PC-9 (cell line): Measurements from ENCODE around the gene CTNNBL1.

Source experiments
- EZH2 ChIP-seq: fragments of 200-600 bp; sonication (generic); IDR thresholded peaks from 2 replicates; pipeline ENCODE4 v1.8.0; 2017; ENCODE audit warnings: antibody characterized with exemption, low read depth
- TF ChIP-seq, protein P1 (sequence below): fragments of 200-600 bp; sonication (generic); conservative IDR thresholded peaks from 2 replicates; pipeline ENCODE4 v1.6.1; 2017; ENCODE audit warnings: mixed run types, antibody characterized with exemption, mild to moderate bottlenecking, moderate library complexity

DNA sequence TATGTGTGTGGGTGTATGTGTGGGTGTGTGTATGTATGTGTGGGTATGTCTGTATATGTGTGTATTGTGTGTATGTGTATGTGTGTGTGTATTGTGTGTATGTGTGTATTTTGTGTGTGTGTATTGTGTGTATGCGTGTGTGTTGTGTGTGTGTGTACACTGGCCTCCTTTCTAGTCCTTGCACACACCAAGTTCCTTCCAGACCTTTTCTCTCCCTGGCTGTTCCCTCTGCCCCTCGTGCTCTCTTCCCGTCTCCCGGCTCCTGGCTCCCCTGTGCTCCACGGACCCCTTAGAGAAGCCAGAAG, 220.5 kb downstream of the CTNNBL1 start:
- TF ChIP-seq, protein P1, sequence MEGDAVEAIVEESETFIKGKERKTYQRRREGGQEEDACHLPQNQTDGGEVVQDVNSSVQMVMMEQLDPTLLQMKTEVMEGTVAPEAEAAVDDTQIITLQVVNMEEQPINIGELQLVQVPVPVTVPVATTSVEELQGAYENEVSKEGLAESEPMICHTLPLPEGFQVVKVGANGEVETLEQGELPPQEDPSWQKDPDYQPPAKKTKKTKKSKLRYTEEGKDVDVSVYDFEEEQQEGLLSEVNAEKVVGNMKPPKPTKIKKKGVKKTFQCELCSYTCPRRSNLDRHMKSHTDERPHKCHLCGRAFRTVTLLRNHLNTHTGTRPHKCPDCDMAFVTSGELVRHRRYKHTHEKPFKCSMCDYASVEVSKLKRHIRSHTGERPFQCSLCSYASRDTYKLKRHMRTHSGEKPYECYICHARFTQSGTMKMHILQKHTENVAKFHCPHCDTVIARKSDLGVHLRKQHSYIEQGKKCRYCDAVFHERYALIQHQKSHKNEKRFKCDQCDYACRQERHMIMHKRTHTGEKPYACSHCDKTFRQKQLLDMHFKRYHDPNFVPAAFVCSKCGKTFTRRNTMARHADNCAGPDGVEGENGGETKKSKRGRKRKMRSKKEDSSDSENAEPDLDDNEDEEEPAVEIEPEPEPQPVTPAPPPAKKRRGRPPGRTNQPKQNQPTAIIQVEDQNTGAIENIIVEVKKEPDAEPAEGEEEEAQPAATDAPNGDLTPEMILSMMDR, result no peak
- TF ChIP-seq EZH2, result no peak
